Cerebellar nuclear complex (tissue), 1 donor: ENCODE data around the gene LRCH1.

ENCODE experiments used
- DNase-seq, 2 experiments: peaks; one replicate each; lab custom pipeline; 2025; lab: John Stamatoyannopoulos, UW

The LRCH1 gene

DNA sequence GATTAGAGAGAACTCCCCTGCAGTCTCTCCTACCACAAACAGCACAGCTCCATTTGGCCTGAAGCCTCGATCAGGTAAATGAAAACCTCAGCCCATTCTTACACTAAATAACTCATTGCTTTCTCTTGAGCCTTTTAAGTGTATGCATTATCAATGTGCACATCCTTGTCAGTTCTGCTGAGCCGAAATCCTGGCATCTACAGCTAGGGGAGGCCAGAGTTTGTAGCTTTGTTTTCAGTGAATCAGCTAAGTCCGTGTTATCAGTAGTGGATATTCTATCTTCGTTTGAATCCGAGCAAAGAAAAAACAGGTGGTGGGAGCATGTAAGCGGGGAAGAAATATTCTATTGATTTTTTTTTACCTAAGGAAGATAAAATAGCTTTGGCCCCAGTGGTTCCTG lies 159.6 kb downstream of the LRCH1 start:
- no peak for DNase-seq

DNA sequence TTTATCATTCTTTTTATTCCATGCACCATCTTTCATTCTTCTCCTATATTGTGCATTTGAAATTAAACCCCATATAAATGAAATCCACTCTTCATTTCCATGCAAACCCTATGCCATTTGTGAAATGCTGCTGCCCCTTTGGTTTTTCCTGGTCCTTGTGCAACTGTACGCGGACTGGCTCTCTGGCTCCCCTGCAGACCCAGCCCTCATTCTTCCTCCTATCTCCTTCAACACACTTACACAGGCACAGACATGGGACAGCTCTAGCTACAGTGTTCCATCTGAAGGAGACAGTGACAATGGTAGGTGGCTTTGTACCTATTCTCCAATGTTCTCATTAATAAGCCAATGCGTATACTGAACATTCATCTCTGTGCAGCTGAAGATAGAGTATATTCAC lies 162.4 kb downstream of the LRCH1 start:
- DNase-seq, result no peak

DNA sequence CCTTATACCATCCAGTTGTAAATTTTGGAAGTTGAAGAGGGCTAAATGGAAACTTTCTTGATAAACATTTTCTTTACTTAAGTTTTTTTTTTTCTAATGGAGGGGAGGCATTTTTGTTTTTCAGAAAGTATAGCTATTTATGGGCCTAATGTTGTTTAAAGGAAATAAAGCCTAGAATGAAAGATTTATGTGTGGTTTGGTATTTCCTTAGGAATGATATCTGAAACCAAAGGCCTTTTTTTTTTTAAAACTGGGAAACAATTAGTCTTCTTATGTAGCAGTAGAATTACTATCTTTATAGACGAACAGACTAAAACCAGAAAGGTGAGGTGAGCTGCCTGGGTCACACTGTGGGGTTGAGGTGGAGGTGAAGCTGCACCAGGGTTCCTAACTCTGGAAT lies 163.9 kb downstream of the LRCH1 start:
- no peak for DNase-seq

DNA sequence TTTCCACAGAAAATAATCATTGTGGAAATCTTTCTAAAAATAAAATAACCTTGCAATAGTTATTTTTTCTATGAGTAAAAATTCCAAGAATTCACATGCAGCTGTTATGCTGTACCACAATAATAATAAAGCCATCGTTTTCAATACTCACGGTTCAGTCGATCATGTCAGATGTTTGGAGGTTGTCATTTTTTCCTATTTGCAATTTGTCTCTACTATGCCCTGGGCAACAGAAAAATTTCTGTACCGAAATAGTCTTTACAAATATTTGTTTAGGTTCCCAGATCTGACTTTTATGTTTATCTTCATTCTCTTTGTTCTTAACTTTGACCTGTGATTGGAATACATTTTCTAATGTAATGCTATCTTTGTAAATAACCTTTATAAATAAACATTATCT lies 164.3 kb downstream of the LRCH1 start:
- DNase-seq, result no peak

DNA sequence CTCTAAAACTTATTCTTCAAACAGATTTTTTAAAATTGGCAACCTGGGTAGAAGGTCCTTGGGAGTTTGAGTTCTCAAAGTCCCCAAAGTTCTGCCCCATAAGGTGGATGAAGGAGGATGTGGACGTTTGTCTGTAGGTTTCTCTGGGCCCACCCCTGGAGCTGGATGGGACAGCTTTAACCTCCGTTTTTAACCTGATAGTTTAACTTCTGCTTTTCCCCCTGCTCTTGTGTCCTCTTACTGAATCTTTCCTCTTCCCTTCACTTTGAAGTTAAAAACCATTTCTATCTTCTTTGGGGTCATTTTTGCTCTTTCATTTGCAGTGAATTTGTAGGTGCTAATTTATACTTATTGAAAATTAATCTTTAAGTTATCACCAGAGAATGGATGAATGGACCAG lies 164.9 kb downstream of the LRCH1 start:
- no peak for DNase-seq

DNA sequence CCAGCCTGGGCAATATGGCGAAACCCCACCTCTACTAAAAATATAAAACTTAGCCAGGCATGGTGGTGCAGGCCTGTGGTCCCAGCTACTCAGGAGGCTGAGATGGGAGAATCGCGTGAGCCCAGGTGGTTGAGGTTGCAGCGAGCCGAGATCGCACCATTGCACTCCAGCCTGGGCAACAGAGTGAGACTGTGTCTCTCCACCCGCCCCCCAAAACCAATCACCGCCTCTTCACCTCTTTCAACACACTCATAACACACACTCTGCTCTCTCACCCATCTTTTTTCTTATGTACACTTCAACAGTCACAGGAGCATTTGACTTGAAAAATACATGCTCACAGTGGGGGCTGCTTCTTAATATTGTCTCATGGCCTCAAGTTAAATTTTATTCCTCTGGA lies 167.2 kb downstream of the LRCH1 start:
- no peak for DNase-seq

DNA sequence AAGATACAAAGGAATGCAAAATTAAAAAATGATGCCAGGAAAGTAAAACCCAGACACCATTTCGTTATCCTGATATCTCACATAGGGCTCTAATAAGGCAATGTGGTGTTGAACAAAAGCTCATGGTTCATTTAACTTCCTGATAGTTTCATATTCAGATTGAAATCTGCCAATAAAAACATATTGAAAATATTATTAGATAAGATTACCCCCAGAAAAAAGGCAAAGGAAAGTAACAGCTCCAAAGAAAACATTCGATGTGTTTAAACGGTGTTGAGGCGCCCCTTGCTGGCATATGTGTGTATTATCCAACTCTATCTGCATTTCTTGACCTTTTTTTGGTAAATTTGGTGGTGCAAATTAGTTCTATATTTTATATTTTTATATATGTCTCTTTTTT lies 168.1 kb downstream of the LRCH1 start:
- DNase-seq, result no peak

DNA sequence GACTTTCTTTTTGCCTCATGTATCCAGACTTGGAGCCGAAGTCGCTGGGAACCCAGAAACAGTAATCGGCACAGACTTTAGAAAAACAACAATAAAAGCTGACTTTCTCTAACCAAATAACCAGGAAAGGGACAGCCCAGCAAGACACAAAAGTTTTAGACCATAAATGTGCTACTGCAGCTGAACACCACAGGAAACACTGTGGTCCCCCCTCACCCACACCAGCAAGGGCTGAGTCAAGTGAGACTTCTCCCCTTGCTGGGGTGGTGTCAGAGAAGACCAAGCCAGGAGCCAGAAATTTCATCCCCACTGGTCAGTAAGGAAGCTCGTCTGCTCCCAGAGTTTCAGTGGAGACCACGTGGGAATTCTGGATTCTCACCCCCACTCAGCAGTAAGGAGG lies 173.4 kb downstream of the LRCH1 start:
- no peak for DNase-seq

DNA sequence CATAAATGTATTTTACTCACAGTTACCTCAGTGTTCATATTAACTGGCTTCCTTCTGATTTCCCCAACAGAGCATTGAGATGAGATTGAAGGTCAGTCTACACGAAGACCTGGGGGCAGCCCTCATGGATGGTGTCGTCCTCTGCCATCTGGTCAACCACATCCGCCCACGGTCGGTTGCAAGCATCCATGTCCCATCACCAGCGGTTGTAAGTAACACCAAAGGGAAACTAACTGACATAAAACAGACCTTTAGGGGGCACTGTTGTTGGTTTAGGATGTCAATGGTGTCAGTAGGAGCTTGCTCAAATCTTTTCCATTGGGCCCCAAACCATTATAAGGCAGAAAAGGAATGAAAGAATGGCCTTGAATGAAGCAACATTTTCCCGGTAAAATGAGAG lies 175.8 kb downstream of the LRCH1 start:
- DNase-seq, result no peak

DNA sequence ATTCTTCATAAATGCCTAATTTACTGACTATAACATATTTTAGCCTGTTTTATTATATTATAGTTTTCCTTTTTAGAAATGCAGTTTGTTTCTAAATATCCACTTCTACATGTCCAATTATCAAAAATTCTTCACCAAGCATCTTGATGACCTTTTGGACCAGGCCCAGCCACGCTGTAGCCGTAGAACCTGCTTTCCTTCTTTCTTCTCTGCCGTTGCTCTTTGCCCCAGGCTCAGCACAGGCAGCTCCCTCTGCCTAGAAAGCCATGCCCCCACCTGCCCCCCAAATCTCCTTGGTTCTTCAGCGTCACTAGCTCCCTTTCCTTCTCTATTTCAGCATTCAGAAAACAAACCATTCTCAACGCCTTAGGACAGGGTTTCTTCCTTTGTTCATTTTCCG lies 178.6 kb downstream of the LRCH1 start:
- DNase-seq, result no peak

DNA sequence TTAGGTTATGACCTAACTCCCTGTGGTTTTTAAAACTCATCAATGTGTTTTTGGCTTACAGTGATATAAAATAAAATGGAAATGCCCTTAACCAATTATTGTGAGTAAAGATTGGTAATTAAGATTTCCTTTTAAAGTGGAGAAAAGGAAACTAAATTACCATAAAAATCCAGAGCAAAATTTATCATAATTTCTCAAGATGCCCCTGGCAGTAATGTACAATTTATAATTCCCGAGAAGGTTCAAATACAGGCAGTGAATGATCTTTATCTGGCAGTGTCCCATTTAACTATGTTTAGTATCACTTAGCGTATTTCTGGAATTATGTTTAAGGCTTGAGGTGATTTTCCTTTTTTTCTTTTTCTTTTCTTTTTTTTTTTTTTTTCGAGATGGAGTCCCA lies 182.5 kb downstream of the LRCH1 start:
- no peak for DNase-seq

DNA sequence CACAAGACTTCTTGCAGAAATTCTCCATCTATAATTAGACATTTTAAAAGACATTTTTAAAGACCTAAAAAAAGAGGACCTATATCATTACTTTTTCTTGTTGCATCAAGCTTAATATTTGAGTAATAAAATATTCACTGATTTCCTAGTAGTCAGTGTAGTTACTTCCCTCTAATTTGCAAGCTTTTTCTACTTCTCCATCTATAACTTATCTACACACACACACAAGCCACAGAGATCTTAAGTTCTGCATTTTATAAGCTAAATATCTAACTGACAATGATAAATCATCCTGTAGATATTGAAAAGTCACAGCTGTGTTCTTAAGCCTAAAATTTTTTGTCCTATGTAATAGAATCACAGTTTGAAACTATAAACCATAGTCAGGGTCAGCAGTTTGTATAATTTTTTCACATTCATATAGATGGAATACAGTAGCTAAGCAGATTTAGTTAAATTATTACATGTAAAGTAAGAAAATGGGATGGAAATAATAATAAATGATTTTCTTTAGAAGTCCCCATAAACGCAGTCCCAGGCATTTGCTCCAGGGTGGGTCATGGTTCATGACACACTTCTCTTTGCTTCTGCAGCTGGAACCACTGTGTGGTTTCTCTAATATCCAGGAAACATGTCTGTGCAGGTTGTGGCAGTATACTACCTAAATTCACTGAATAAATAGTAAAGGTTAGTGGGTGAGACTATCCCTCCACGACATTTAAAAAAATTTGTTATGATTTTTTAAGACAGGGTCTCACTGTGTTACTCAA lies 183.8 kb downstream of the LRCH1 start:
- DNase-seq, result no peak

DNA sequence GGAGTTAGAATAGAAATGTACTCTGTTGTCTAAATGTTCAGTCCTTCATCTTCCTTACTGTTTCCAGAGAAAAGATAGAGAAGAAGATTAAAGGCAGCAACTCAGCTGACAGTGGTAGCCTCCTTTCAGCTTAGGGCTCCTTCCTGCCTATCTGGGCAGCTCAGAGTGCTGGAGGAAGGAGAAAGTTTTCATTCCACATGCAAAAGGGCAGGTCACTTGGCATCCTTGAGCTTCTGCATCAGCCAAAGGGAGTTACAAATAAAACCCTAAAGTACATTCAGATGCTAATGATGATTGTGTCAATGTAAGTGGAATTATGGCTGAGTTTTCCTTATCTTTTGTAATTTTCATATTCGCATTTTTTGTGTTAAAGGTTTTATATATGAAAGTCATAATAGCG lies 185.1 kb downstream of the LRCH1 start:
- DNase-seq, result no peak

DNA sequence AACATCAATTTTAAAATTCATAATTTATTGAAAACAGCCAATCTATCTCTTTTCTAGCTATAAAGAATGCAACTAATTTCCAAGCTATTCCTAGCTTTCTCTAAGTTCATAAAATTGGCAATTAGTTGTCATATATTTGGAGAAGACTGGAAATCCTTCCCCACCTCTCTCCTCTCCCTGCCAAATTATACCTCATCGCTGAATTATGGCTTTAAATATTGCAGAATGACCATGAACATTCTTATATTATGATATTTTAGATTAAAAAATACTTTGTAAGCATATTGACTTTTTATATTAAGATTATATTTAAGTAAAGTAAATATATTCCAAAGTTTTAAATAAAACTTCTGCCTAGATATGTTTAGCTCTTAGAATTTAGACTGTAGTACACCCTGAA lies 185.8 kb downstream of the LRCH1 start:
- no peak for DNase-seq

DNA sequence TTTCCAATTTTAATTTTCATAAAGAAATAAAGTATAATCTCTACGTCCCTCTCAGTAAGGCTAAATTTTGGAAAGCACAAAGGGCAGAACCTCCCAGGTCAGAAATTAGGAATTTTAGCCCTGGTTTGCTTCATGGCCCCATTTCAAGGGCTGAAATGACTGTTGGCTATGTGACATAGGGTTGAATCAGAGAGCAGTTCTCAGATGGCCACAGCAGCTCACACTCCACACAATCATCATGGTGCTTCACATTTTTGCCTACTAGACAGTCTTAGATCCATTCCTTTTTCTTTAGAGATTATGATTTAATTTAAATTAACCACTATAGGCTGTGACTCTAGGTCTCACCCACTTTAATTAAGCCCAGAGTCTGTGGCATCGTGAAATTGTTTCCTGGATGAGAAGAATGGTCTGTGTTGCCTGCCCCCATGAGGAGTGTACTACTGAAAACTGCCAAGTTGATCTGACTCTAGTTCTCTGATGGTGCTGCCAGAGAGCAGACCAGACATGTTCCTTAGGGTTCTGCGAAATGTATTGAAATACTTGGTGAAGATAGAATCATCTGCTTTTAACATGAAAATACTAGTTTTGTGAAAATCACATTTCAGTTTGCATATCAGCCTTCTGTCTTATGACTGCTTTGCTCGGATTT lies 186.6 kb downstream of the LRCH1 start:
- DNase-seq, result no peak

DNA sequence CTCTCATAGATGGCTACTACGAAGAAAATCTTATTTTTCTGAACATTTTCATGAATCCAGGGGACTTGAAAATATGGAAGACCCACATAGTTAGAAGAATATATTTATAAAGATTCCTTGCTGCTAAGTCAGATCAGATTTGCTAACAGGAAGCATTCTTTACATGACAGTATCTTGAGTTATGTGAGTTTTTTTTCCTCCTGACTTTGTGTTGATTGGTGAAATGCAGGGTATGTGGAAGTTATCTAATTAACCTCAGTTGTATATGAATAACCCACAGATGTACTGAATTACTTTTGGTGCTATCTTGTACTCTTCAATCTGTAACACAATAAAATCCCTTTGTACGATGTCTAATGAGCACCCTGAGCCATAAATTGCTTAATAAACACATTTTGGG lies 190.2 kb downstream of the LRCH1 start:
- DNase-seq, result no peak

DNA sequence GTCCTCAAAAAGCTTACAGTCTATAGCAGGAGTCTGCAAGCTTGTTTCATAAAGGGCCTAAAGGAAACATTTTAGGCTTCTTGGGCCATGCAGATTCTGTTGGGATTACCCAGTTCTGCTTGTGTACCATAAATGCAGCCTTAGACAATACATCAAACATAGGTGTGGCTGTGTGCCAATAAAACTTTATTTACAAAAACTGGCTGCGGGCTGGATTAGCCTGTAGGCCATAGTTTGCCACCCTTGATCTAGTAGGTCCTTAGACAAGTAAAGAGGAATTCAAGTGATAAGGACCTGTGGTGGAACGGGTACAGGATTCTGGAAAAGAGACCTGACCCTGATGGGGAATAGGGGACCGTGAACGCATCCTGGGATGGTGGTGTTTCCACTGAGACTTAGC lies 192.1 kb downstream of the LRCH1 start:
- DNase-seq, result no peak

DNA sequence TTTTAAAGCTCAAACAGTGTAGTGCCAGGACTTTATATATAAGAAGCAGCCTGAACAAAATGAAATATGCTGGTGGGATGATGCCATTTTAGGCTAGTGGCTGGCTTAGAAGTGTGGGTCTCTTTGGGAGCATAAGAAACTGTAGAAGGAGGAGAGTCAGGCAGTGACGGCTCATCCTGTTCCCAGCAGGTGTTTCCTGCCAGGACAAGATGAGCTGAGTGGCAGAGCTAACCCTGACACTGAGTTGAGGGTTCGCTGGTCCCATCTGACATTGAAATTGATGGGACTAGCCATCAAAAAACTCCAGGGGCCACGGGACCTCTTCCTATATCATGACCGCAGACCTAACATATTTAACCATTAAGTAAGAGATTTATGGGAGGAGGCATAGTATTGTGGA lies 192.7 kb downstream of the LRCH1 start:
- no peak for DNase-seq

DNA sequence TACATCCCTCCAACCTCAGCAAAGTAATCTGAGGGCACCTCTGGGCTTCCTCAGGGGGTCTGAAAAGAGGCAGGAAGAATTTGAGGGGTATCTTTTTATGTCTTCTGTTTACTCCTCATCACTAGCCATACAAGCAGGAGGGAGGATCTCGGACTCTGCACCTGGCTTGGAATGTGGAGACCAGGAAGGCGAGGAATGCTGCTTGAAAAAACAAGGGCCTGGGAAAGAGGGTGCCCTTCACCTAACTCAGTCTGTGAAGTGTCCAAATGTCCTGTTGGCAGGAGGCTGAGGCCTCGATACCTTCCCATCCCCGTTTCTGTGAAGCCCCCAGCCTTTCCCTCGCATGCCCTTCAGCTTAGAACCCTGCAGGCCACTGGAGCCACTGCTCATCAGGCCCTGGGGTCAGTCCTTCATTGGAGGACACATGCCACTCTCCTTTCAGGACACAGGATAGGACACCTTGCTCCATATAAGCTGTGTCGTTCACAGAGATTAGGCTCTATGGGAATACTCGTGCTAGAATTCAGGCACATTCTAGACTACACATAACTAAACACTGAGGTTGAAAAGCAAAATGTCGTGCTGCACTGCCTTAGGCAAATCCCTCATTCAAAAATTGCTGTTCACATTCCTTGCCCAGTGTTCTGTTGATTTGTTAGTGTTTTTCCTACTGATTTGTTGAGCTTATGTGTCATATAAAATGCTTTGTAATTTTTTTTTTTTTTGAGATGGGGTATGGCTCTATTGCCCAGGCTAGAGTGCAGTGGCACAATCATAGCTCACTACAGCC lies 194.3 kb downstream of the LRCH1 start:
- DNase-seq, result no peak

DNA sequence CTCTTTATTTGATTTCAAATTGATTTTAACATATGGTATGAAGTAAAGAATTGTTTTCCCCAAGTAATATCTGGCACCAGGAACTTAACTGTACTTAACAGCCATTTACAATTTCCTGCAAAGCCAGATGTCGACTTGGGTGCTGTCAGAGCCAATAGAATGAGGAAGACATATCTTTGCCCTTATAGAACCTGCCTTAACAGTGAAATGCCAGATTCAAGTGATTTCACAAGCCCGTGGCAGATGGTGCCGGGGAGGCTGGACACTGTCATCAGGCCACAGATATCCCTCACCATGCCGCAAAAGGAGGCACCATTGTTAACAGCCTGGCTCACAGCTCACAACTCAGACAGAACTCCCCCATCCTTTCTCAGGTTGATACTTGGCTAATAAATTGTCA lies 195.3 kb downstream of the LRCH1 start:
- no peak for DNase-seq

DNA sequence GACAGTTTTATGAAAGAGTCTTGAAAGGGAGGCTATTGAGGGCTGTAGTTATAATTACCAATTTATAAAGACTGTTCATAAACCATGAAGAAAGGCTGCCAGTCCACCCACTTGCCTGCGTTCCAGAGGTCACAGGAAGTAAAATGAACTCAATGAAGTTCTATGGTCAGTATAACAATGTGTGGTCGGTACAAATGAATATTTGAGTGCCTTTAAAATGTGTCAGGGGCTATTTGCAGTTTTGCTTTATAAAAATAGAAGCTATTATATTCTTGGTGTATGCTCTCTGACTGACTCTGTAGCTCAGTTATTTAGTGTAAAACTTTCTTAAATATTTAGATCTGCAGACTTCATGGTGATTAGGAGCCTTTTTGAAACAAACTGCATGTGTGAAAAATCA lies 197.0 kb downstream of the LRCH1 start:
- DNase-seq, result no peak

DNA sequence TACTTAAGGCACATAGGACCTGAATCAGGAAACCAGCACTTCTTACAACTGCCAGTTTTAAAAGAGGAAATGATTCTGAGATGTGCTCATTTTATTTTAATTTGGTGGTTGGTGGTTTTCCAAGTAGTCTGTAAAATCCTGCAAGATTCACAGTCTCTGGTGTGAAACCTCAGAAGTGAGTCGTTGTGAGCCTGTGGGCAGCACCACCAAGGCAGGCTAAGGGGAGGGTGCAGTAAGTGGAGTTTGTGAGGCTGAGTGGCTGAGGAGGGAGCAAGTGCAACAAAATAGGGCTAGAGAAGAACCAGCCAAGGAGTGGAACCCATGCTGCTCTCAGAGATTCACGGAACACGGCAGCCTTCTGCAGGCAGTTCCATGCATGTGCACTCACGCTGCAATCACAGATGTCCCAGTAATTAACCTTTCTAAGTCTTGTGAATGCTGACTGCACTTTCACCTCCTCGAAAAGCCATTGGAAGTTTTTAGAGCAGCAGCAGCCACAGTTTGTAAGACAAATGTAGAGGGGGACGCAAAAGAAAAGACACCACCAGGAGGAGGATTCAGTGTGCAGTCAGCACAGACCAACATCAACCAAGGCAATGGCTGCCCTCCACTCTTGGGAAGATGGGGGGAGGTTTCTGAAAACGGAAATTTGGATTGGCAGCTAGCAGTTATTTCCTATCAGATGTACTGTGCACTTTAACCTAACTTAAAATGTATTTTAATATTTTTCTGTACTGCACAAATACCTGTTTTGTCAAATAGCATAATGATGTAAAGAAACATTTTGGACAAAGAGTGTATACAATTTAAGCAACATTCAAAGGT lies 199.1 kb downstream of the LRCH1 start:
- DNase-seq, result no peak
